Measurements from ENCODE around the gene ELN.

DNA sequence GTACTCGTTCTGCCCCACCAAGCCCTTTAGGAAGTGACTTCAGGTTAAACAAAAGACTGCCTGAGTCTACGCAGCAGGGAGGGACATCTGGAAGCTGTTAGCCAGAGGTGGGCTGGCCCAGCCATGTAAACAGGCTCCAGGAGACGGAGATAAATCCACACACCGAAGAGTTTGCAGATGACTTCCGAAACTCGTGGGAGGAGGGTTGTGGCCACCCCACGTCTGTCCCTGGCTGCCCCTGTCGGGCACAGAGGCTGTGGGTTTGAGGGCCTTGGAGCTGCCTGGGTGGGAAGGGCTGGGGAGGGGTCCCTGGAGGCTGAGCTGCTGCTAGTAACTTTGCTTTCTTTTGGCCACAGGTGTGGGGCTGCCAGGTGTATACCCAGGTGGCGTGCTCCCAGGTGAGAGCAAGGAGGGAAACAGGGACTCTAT, 15.6 kb downstream of the ELN start:
- TF ChIP-seq SP1 (IDR thresholded peaks at IDR 0.05), result no peak
- TF ChIP-seq FOXM1 (IDR thresholded peaks at IDR 0.05; ENCODE audit: borderline replicate concordance), result no peak
- TF ChIP-seq BHLHE40 (IDR thresholded peaks at IDR 0.05; ENCODE audit: borderline replicate concordance), result no peak
- no peak for TF ChIP-seq HDGF (IDR thresholded peaks at IDR 0.05; ENCODE audit: borderline replicate concordance)
- TF ChIP-seq FOXK2 (IDR thresholded peaks at IDR 0.05), result no peak
- TF ChIP-seq FOXA1 (IDR thresholded peaks at IDR 0.05), result no peak
- TF ChIP-seq ZNF384 (IDR thresholded peaks at IDR 0.05), result no peak
